Stomach smooth muscle (tissue), 2 donors: Measurements from ENCODE around the gene COX5A.
"Not testable (repeated sequence)": the region's sequence is repeated elsewhere in the genome, so short reads cannot be mapped to it uniquely, and the experiment has no call there.

Source experiments
- H3K27ac ChIP-seq: one replicate; pipeline ENCODE4 v1.7.0; 2013; ENCODE audit warnings: mild to moderate bottlenecking, low read length, inconsistent platforms
- H3K27me3 ChIP-seq, 2 donors: one replicate each; pipeline ENCODE4 v1.7.0; 2013; ENCODE audit warnings: low read length in 2 of 2; ENCODE audit not compliant: insufficient read depth in 2 of 2, control insufficient read depth in 1 of 2
- H3K36me3 ChIP-seq, 2 donors: one replicate each; pipeline ENCODE4 v1.7.0; 2013; ENCODE audit warnings: low read length in 2 of 2; ENCODE audit not compliant: control insufficient read depth in 2 of 2, insufficient read depth in 2 of 2
- H3K4me1 ChIP-seq: one replicate; pipeline ENCODE4 v1.7.0; 2013; ENCODE audit warnings: low read length; ENCODE audit not compliant: control insufficient read depth, insufficient read depth
- H3K4me3 ChIP-seq, 2 donors: one replicate each; pipeline ENCODE4 v1.7.0; 2013; ENCODE audit warnings: low read length in 2 of 2
- H3K9ac ChIP-seq, 2 donors: one replicate each; pipeline ENCODE4 v1.7.0; 2013; ENCODE audit warnings: low read length in 2 of 2, mild to moderate bottlenecking in 1 of 2
- H3K9me3 ChIP-seq, 2 donors: one replicate each; pipeline ENCODE4 v1.7.0; 2013; ENCODE audit warnings: low read length in 2 of 2; ENCODE audit not compliant: control insufficient read depth in 2 of 2
- donor health status: healthy.
- donor health status: Pancreatic carcinoma.

COX5A gene

GRCh38 chr15:74902295-74903075 lies 35.4 kb downstream of the COX5A start:
- peak overlapping the region in 1 of 2 donors; percentile 42 for H3K9ac ChIP-seq
- no peak overlapping the region for H3K4me3 ChIP-seq
- peaks cover 45 to 56% of the 10 kb centered on the region in 2 donors for H3K36me3 ChIP-seq
- H3K9me3 ChIP-seq = no peaks in the 10 kb centered on the region
- H3K27ac ChIP-seq = no peak overlapping the region
- H3K27me3 ChIP-seq = no peaks in the 10 kb centered on the region
- H3K4me1 ChIP-seq = peaks cover 24% of the 10 kb centered on the region

GRCh38 chr15:74901612-74902063 lies 36.2 kb downstream of the COX5A start:
- H3K27me3 ChIP-seq = no peaks in the 10 kb centered on the region
- H3K9ac ChIP-seq = no peak overlapping the region
- H3K27ac ChIP-seq = no peak overlapping the region
- peaks cover 19% of the 10 kb centered on the region for H3K4me1 ChIP-seq
- H3K36me3 ChIP-seq = peaks cover 50 to 56% of the 10 kb centered on the region in 2 donors
- H3K4me3 ChIP-seq = no peak overlapping the region
- H3K9me3 ChIP-seq = no peaks in the 10 kb centered on the region

- H3K9ac ChIP-seq = no peak overlapping the region
- no peaks in the 10 kb centered on the region for H3K9me3 ChIP-seq
- H3K27ac ChIP-seq = no peak overlapping the region
- H3K27me3 ChIP-seq = no peaks in the 10 kb centered on the region
- H3K4me3 ChIP-seq = no peak overlapping the region
- peaks cover 10% of the 10 kb centered on the region for H3K4me1 ChIP-seq
- peaks cover 39 to 53% of the 10 kb centered on the region in 2 donors for H3K36me3 ChIP-seq
These were observed 40.6 kb downstream of the COX5A start for GRCh38 chr15:74897300-74897701.

GRCh38 chr15:74896316-74896715 lies 41.6 kb downstream of the COX5A start:
- Histone ChIP-seq H3K27me3 (no peaks in the 10 kb centered on the region), H3K4me3 (no peak overlapping the region), H3K9ac (no peak overlapping the region), H3K27ac (no peak overlapping the region), H3K9me3 (no peaks in the 10 kb centered on the region), H3K4me1 (peaks cover 5% of the 10 kb centered on the region), H3K36me3 (peaks cover 36 to 51% of the 10 kb centered on the region in 2 donors)

- Histone ChIP-seq H3K9me3 (no peaks in the 10 kb centered on the region), H3K36me3 (peaks cover 32 to 49% of the 10 kb centered on the region in 2 donors)
These were observed 42.0 kb downstream of the COX5A start for GRCh38 chr15:74895830-74896229.

GRCh38 chr15:74894383-74894782 lies 43.5 kb downstream of the COX5A start:
- not testable (repeated sequence) for H3K4me3 ChIP-seq, H3K9ac ChIP-seq, H3K27me3 ChIP-seq, H3K9me3 ChIP-seq, H3K27ac ChIP-seq
- Histone ChIP-seq H3K36me3 (peaks cover 20 to 35% of the 10 kb centered on the region in 2 donors), H3K4me1 (peaks cover 13% of the 10 kb centered on the region)

More at GRCh38 chr15:74895830-74896229, 42.0 kb downstream of the COX5A start:
- Histone ChIP-seq H3K4me3 (no peak overlapping the region), H3K27me3 (no peaks in the 10 kb centered on the region), H3K9ac (no peak overlapping the region), H3K27ac (no peak overlapping the region), H3K4me1 (peaks cover 2% of the 10 kb centered on the region)

- Histone ChIP-seq H3K4me3 (no peak overlapping the region), H3K4me1 (peaks cover 21% of the 10 kb centered on the region), H3K9ac (no peak overlapping the region), H3K36me3 (peaks cover 20 to 31% of the 10 kb centered on the region in 2 donors), H3K27ac (no peak overlapping the region), H3K27me3 (no peaks in the 10 kb centered on the region), H3K9me3 (no peaks in the 10 kb centered on the region)
These were observed 44.2 kb downstream of the COX5A start for GRCh38 chr15:74893627-74894026.

GRCh38 chr15:74892931-74893330 lies 44.9 kb downstream of the COX5A start:
- Histone ChIP-seq H3K9ac (no peak overlapping the region), H3K4me1 (peaks cover 22% of the 10 kb centered on the region), H3K9me3 (no peaks in the 10 kb centered on the region), H3K27me3 (no peaks in the 10 kb centered on the region), H3K27ac (no peak overlapping the region), H3K36me3 (peaks cover 20 to 27% of the 10 kb centered on the region in 2 donors), H3K4me3 (no peak overlapping the region)

GRCh38 chr15:74892313-74892712 lies 45.6 kb downstream of the COX5A start:
- peaks cover 22% of the 10 kb centered on the region for H3K4me1 ChIP-seq
- H3K36me3 ChIP-seq = peaks cover 19 to 26% of the 10 kb centered on the region in 2 donors
- H3K9me3 ChIP-seq = no peaks in the 10 kb centered on the region
- H3K27me3 ChIP-seq = no peaks in the 10 kb centered on the region
- H3K4me3 ChIP-seq = no peak overlapping the region
- H3K27ac ChIP-seq = no peak overlapping the region
- no peak overlapping the region for H3K9ac ChIP-seq

- peak overlapping the region; percentile 11 for H3K27ac ChIP-seq
- H3K4me3 ChIP-seq = no peak overlapping the region
- no peaks in the 10 kb centered on the region for H3K9me3 ChIP-seq
- H3K4me1 ChIP-seq = peaks cover 22% of the 10 kb centered on the region
- no peaks in the 10 kb centered on the region for H3K27me3 ChIP-seq
- H3K9ac ChIP-seq = no peak overlapping the region
- H3K36me3 ChIP-seq = peaks cover 15 to 25% of the 10 kb centered on the region in 2 donors
These were observed 46.4 kb downstream of the COX5A start for GRCh38 chr15:74891469-74891868.

- Histone ChIP-seq H3K4me1 (peaks cover 22% of the 10 kb centered on the region), H3K27me3 (no peaks in the 10 kb centered on the region), H3K9ac (peak overlapping the region; percentile 92 to 94), H3K4me3 (peak overlapping the region; percentile 85 to 99), H3K36me3 (peaks cover 15 to 20% of the 10 kb centered on the region in 2 donors), H3K27ac (peak overlapping the region; percentile 55), H3K9me3 (no peaks in the 10 kb centered on the region)
These were observed 47.3 kb downstream of the COX5A start for GRCh38 chr15:74890665-74890960.
